GM12891 (cell line): ENCODE measurements around the gene TSKU.
"Not testable (repeated sequence)": the region's sequence is repeated elsewhere in the genome, so short reads cannot be mapped to it uniquely, and the experiment has no call there.

Experiments
- POLR2A ChIP-seq: IDR thresholded peaks from 2 replicates; pipeline ENCODE4 v1.6.1; 2011; ENCODE audit warnings: low read depth, low read length, control low read depth
- POLR2AphosphoS5 ChIP-seq: IDR thresholded peaks from 2 replicates; pipeline ENCODE4 v1.6.1; 2011; ENCODE audit warnings: low read depth, low read length, control low read depth
- SPI1 ChIP-seq: IDR thresholded peaks from 2 replicates; pipeline ENCODE4 v1.6.1; 2011; ENCODE audit warnings: low read depth, low read length, control low read depth
- TAF1 ChIP-seq: IDR thresholded peaks from 2 replicates; pipeline ENCODE4 v1.6.1; 2011; ENCODE audit warnings: low read depth, low read length, control low read depth

DNA sequence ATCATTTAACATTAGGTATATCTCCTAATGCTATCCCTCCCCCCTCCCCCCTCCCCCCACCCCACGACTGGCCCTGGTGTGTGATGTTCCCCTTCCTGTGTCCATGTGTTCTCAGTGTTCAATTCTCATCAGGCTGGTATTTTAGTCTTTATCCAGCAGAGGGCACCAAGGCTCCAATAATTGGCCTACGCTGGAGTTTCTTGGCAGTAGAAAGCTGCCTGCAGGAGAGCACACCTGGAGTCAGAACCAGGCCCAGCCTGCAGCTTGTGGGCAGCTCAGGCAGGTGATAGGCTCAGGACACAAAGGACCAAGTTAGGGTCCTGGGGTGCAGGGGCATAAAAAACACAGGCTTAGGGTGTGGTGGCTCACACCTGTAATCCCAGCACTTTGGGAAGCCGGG is 49.2 kb upstream of the TSKU start:
- not testable (repeated sequence) for TF ChIP-seq POLR2A, POLR2AphosphoS5, TAF1, SPI1
